Duodenal mucosa (tissue), 2 donors: ENCODE data around the gene TMC5.

ENCODE experiments used
- H3K27ac ChIP-seq: one replicate; pipeline ENCODE4 v1.7.0; 2013; ENCODE audit warnings: low read depth, low read length
- H3K27me3 ChIP-seq, 2 donors: one replicate each; pipeline ENCODE4 v1.7.0; 2013; ENCODE audit warnings: low read length in 2 of 2, control low read depth in 1 of 2; ENCODE audit not compliant: insufficient read depth in 2 of 2, control insufficient read depth in 1 of 2
- H3K36me3 ChIP-seq, 2 donors: one replicate each; pipeline ENCODE4 v1.7.0; 2013; ENCODE audit warnings: low read length in 2 of 2, control low read depth in 1 of 2; ENCODE audit not compliant: insufficient read depth in 2 of 2, control insufficient read depth in 1 of 2
- H3K4me1 ChIP-seq, 2 donors: one replicate each; pipeline ENCODE4 v1.7.0; 2013; ENCODE audit warnings: low read length in 2 of 2, control low read depth in 1 of 2; ENCODE audit not compliant: insufficient read depth in 2 of 2, control insufficient read depth in 1 of 2
- H3K4me3 ChIP-seq, 2 donors: one replicate each; pipeline ENCODE4 v1.7.0; 2013; ENCODE audit warnings: low read length in 2 of 2, low read depth in 1 of 2
- H3K9ac ChIP-seq, 2 donors: one replicate each; pipeline ENCODE4 v1.7.0; 2013; ENCODE audit warnings: low read length in 2 of 2, low read depth in 1 of 2
- H3K9me3 ChIP-seq, 2 donors: one replicate each; pipeline ENCODE4 v1.7.0; 2013; ENCODE audit warnings: low read length in 2 of 2, control low read depth in 1 of 2; ENCODE audit not compliant: control insufficient read depth in 1 of 2

The TMC5 gene

DNA sequence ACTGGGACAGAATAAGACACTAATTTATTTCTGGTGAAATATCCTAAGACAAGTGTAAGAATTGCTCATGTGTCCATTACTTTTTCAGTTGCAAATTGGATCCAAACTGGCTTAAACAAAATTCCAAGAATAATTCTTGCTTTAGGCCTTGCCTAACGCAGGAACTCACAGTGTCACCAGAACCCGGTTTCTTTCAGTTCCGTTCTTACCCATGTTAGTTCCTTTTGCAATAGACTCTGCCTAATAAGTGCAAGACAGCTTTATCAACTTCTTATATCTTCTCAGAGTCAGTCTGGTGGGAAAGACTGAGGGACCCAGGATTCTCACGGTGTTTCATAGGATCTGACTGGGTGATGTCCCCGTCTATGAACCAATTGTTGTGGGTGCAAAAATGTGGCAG is 79.5 kb downstream of the TMC5 start:
- Histone ChIP-seq H3K27ac (no peak overlapping the region), H3K36me3 (peaks cover 16 to 48% of the 10 kb centered on the region in 2 donors)

DNA sequence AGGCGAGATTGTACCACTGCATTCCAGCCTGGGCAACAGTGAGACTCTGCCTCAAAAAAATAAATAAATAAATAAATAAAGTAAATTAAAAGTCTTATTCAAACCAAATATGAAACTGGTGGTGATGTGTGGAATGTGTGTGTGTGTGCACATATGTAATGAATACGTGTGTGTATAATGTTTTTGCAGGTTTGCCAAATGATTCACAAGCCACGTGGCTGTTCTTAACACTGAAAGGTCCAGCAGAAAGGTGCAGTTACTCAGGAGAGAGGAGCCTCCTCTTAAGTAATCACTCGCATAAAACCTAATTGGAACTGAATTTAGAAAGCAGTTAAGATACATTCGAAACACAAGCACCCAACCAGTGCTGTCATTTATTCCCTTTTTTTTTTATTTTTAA is 81.3 kb downstream of the TMC5 start:
- H3K27ac ChIP-seq, result no peak overlapping the region
- H3K9me3 ChIP-seq, result no peaks in the 10 kb centered on the region
- H3K9ac ChIP-seq, result no peak overlapping the region
- H3K27me3 ChIP-seq, result no peaks in the 10 kb centered on the region
- H3K4me3 ChIP-seq, result no peak overlapping the region
- H3K36me3 ChIP-seq, result peaks cover 26 to 65% of the 10 kb centered on the region in 2 donors
- H3K4me1 ChIP-seq, result no peaks in the 10 kb centered on the region

More for the DNA sequence above, 79.5 kb downstream of the TMC5 start:
- Histone ChIP-seq H3K27me3 (no peaks in the 10 kb centered on the region), H3K9me3 (no peaks in the 10 kb centered on the region), H3K9ac (no peak overlapping the region), H3K4me1 (no peaks in the 10 kb centered on the region), H3K4me3 (no peak overlapping the region)

DNA sequence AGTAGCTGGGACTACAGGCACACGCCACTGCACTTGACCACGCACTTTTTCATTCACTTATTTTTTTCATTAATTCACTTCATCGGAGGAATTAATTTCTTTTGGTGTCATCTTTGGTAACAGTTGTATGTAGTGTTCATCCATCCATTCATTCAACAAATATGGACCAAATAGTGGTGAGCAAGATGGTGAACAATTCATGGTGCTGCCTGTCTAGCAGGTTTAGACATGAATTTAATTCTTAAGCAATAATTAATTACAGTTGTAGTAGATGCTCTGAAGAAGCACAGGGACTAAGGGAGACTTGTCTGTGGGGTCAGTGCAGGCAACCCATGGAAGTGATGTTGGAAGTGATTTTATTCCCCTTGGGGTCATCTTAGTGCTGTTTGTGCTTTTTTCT is 81.8 kb downstream of the TMC5 start:
- no peak overlapping the region for H3K9ac ChIP-seq
- no peak overlapping the region for H3K27ac ChIP-seq
- no peaks in the 10 kb centered on the region for H3K27me3 ChIP-seq
- H3K4me3 ChIP-seq, result no peak overlapping the region
- no peaks in the 10 kb centered on the region for H3K4me1 ChIP-seq
- peaks cover 27 to 70% of the 10 kb centered on the region in 2 donors for H3K36me3 ChIP-seq
- H3K9me3 ChIP-seq, result no peaks in the 10 kb centered on the region

DNA sequence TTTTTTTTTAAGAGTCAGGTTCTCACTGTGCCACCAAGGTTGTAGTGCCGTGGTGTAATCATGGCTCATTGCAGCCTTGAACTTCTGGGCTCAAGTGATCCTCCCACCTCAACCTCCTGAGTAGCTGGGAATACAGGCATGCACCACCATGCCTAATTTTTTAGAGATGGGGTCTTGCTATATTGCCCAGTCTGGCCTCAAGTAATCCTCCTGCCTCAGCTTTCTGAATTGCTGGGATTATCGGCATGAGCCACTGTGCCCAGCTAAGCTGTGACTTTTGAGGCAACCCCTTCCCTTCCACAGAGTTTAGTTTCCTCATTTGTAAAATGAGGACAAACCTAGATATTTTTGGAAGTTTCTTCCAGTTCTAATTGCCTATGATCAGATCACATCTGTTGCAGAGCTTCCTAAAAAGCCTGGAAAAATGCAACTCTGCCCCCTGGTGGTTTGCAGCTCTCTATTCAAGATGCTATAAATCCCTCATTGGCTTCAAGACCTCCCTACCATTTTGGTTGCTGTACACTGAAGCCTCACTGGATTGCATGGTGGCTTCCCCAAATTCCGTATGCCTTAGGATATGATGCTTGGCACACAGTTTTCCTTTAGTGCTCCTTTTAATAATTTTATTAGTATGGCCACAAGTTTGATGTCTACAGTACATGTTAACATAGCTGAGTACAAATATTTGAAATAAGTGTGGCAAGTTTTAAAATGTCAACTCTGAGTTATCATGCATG is 84.9 kb downstream of the TMC5 start:
- Histone ChIP-seq H3K36me3 (peaks cover 39 to 68% of the 10 kb centered on the region in 2 donors), H3K4me1 (no peaks in the 10 kb centered on the region), H3K9me3 (no peaks in the 10 kb centered on the region), H3K27ac (no peak overlapping the region), H3K9ac (no peak overlapping the region), H3K4me3 (no peak overlapping the region), H3K27me3 (no peaks in the 10 kb centered on the region)

DNA sequence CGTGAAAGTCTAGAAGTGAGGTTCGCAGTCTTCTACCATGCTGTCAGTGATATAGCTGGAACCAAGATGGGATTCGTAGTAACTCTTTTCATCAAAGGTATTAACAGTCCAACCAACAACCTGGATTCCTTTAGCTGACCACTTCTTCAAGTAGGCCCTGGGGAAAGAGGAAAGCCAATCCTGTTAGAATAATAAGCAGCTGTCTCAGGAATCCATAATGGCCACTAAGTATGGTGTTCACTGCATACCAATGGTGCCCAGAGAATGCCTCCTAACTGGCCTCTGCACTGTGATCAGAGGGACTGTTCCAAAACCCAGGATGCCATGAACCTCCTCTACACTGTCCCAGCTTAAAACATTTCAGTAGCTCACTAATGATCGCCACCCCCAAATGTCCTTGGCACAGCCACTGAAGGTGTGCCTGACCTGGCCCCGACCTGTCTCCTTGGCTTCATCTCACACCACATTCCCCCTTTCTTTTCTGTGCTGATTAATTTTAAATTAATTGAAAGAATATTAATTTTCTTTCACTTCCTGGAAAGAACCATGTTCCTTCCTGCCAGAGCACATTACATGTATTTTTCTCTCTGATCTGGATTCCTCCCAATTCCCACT is 85.9 kb downstream of the TMC5 start:
- H3K4me1 ChIP-seq, result no peaks in the 10 kb centered on the region
- H3K27ac ChIP-seq, result no peak overlapping the region

DNA sequence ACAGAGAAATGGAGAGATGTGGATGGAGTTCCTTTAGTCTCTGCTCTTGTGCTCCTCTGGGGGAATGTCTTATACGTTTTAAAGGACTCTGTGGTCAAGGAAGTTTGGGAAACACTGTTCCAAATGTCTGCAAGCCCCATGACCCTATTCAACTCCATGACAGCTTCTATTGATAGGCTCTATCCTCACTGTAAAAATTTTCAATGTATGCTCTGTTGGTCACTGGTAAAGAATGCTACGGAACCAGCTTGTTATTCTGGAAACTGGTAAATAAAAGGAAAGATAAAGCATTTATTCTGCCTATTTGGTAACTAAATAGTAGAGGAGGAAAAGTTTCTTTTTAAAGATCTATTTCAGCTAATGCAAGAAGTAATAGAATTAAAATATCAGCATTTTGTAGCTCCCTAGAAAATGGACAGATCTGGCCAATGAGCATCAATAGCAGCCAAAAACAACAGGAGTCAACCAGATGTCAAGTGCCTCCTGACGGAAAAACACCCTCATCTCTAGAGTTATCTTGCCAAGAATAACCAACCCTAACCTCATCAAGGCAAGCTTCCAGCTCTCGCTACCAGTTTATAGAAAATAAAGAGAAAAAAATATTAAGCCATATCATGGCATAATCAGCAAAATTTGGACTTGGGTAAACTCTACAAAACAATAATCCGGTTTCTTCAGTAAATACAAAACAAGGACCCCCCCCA is 88.1 kb downstream of the TMC5 start:
- Histone ChIP-seq H3K4me3 (no peak overlapping the region), H3K27ac (no peak overlapping the region), H3K27me3 (no peaks in the 10 kb centered on the region), H3K9ac (no peak overlapping the region), H3K4me1 (no peaks in the 10 kb centered on the region), H3K9me3 (no peaks in the 10 kb centered on the region), H3K36me3 (peaks cover 39 to 56% of the 10 kb centered on the region in 2 donors)

More for the DNA sequence above, 85.9 kb downstream of the TMC5 start:
- H3K9ac ChIP-seq, result no peak overlapping the region
- no peak overlapping the region for H3K4me3 ChIP-seq
- peaks cover 45 to 61% of the 10 kb centered on the region in 2 donors for H3K36me3 ChIP-seq
- H3K9me3 ChIP-seq, result no peaks in the 10 kb centered on the region
- no peaks in the 10 kb centered on the region for H3K27me3 ChIP-seq

DNA sequence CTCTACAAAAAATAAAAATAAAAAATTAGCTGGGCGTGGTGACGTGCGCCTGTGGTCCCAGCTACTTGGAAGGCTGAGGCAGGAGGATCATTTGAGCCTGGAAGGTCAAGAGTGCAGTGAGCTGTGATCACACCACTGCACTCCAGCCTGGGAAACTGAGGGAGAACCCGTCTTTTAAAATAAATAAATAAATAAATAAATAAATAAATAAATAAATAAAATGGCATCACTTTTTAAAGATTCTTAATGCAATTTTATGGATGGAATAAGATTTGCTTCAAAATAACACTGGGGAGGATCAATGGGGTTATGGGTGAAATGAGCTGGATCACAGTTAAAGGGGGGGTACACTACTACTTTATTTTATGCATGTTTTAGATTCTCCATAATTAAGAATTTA is 89.3 kb downstream of the TMC5 start:
- Histone ChIP-seq H3K27ac (no peak overlapping the region), H3K36me3 (peaks cover 34 to 48% of the 10 kb centered on the region in 2 donors)

DNA sequence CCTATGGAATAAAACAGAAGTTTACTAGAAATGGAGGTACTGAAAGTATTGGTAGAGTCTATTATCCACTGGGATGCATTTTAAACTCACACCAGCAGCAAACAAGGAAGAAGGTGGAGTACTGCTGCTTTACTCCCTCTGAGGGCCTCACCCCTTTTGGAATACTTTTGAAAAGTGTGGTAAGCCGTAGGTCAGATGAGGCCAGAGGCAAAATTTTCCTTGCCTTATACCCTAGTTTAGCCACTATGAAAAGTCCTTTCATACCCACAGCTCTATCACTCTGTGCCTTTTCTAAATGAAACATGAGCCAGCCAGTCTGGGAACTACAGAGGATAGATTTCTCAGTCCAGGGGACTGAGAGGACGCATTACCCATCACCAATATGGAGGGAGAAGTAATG is 90.2 kb downstream of the TMC5 start:
- Histone ChIP-seq H3K9ac (no peak overlapping the region), H3K27ac (no peak overlapping the region), H3K4me3 (no peak overlapping the region), H3K4me1 (peaks cover 0 to 3% of the 10 kb centered on the region in 2 donors), H3K9me3 (no peaks in the 10 kb centered on the region), H3K36me3 (peaks cover 29 to 40% of the 10 kb centered on the region in 2 donors), H3K27me3 (no peaks in the 10 kb centered on the region)

More for the DNA sequence above, 89.3 kb downstream of the TMC5 start:
- H3K27me3 ChIP-seq, result no peaks in the 10 kb centered on the region
- H3K4me3 ChIP-seq, result no peak overlapping the region
- H3K9ac ChIP-seq, result no peak overlapping the region
- H3K4me1 ChIP-seq, result no peaks in the 10 kb centered on the region
- no peaks in the 10 kb centered on the region for H3K9me3 ChIP-seq

DNA sequence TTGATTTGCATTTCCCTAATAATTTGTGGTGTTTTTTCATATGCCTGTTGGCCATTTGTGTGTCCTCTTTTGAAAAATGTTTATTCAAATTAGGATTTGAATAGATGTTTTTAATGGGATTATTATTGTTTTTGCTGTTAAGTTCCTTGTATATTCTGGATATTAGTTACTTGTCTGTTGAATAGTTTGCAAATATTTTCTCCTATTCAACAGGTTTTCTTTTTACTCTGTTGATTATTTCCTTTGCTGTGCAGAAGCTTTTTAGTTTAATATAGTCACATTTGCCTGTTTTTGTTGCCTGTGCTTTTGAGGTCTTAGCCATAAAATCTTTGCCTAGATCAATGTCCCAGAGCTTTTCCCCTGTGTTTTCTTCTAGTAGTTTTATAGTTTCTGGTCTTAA is 94.6 kb downstream of the TMC5 start:
- H3K27ac ChIP-seq, result no peak overlapping the region
- H3K4me3 ChIP-seq, result no peak overlapping the region
- no peaks in the 10 kb centered on the region for H3K9me3 ChIP-seq
- peaks cover 9 to 16% of the 10 kb centered on the region in 2 donors for H3K36me3 ChIP-seq
- peaks cover 27 to 38% of the 10 kb centered on the region in 2 donors for H3K4me1 ChIP-seq
- no peak overlapping the region for H3K9ac ChIP-seq
- H3K27me3 ChIP-seq, result no peaks in the 10 kb centered on the region
